WI38 (cell line): ENCODE data around the gene GPALPP1.

Experiments
- H3K4me3 ChIP-seq: 2 replicates; pipeline ENCODE4 v1.5.1; 2011; ENCODE audit warnings: low read depth, mild to moderate bottlenecking, control low read depth, low read length
- CTCF ChIP-seq: IDR thresholded peaks from 2 replicates; pipeline ENCODE4 v1.5.1; 2012; ENCODE audit warnings: low read depth, mild to moderate bottlenecking, control low read depth, low read length

GPALPP1 gene

GRCh38 chr13:45064889-45065288 lies 75.6 kb downstream of the GPALPP1 start:
- no peak for TF ChIP-seq CTCF
- H3K4me3 ChIP-seq: no peak overlapping the region

DNA sequence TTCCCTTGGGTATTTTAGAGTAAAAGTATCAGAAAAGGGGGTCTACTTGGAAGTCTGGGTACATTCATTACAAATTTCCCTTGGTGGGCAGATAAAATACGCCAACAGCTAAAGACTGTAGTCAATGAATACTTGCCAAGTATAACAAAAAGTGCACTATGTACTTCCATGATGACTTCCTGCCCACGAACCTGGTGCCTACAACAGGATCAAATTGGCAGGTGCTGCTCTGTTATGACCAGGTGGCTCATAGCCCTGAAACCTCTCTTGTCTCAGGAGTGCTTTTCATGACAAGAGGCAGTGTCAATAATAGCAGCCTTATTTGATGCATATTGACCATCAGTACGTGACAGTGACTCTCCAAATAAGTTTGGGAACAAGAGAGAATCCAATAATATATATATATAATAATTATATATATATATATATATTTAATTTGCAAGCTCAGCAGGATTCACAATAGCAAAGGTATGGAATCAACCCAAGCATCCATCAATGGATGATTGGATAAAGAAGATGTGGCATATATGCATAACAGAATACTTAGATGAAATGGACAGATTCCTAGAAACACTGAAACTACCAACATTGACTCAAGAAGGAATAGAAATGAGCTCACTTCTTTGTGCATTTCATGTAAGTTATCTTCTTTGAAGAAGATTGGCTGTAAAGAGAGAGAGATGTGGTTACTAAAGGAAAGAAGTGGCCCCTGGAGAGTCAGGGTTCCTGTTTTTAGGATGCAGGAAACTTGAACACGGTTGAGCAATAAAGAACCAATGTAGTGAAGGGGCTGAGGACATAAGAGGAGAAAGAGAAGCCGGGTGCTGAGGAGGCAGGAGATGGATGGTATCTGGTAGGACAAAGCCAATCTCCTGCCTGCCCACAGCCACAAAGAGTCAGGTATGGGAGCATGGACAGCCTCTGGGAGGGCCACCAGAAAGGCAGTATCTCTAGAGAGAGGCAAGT lies 79.0 kb downstream of the GPALPP1 start:
- H3K4me3 ChIP-seq: no peak overlapping the region
- no peak for TF ChIP-seq CTCF

- no peak overlapping the region for H3K4me3 ChIP-seq
- TF ChIP-seq CTCF: no peak
These were observed 84.5 kb downstream of the GPALPP1 start for GRCh38 chr13:45073809-45074208.

- TF ChIP-seq CTCF: no peak
- no peak overlapping the region for H3K4me3 ChIP-seq
These were observed 85.4 kb downstream of the GPALPP1 start for GRCh38 chr13:45074721-45075120.

GRCh38 chr13:45078003-45078402 lies 88.7 kb downstream of the GPALPP1 start:
- no peak overlapping the region for H3K4me3 ChIP-seq
- TF ChIP-seq CTCF: no peak
